Vagina (tissue), 2 donors: ENCODE results near the gene RPL37. TPM values are rescaled to one million over a fixed set of nuclear protein-coding genes. Genes with fewer than 3 reads are reported as not detected.

ENCODE experiments used
- DNase-seq, 2 donors: peaks; one replicate each; pipeline ENCODE4 v3.0.0-alpha.2; 2017; ENCODE audit errors: extremely low spot score in 2 of 2
- H3K27ac ChIP-seq: fragments of 200-600 bp; sonication (generic); one replicate; pipeline ENCODE4 v1.5.1; 2019
- H3K27me3 ChIP-seq: fragments of 200-600 bp; sonication (generic); one replicate; pipeline ENCODE4 v1.5.1; 2019
- H3K36me3 ChIP-seq, 2 donors: fragments of 200-600 bp; sonication (generic); one replicate each; pipeline ENCODE4 v1.5.1; 2017 to 2019
- H3K4me1 ChIP-seq: fragments of 200-600 bp; sonication (generic); one replicate; pipeline ENCODE4 v1.5.1; 2019
- H3K4me3 ChIP-seq, 2 donors: fragments of 200-600 bp; sonication (generic); 1 replicate in 1 of 2; 2 replicates in 1 of 2; pipeline ENCODE4 v1.5.1; 2016 to 2019
- H3K9me3 ChIP-seq: fragments of 200-600 bp; sonication (generic); one replicate; pipeline ENCODE4 v1.5.1; 2019
- POLR2A ChIP-seq, 2 donors: fragments of 450-650 bp; IDR thresholded peaks; one replicate each; pipeline ENCODE4 v1.6.1; 2017; ENCODE audit warnings: antibody characterized with exemption in 2 of 2, mild to moderate bottlenecking in 2 of 2, moderate library complexity in 2 of 2
- POLR2AphosphoS5 ChIP-seq, 2 donors: sonication (generic); formaldehyde crosslinking; IDR thresholded peaks; one replicate each; pipeline ENCODE4 v1.9.0; 2017; ENCODE audit warnings: antibody characterized with exemption in 2 of 2, mild to moderate bottlenecking in 2 of 2, low read depth in 1 of 2; ENCODE audit not compliant: insufficient read depth in 1 of 2
- intact Hi-C: fragments of 100-400 bp; cut with DNase I; formaldehyde crosslinking; loops from one replicate; pipeline ENCODE4 v1.15.1; 2023
- total RNA-seq: library from RNA; depleted of rRNA; stranded (reverse); fragments of >200 nt; gene quantifications from one replicate; pipeline ENCODE4 v1.2.3, GENCODE V29; 2016
- TF ChIP-seq, protein P1 (sequence below), 3 experiments: fragments of 450-650 bp in 2 of 3; fragments of 200-600 bp in 1 of 3; sonication (generic) in 1 of 3; IDR thresholded peaks; one replicate each; pipeline ENCODE4 v1.5.1; 2017 to 2019; ENCODE audit warnings: antibody characterized with exemption in 3 of 3, mild to moderate bottlenecking in 2 of 3, moderate library complexity in 2 of 3

RPL37 gene
- total RNA-seq, 1 donor from 2014 or later, result 489 TPM

DNA sequence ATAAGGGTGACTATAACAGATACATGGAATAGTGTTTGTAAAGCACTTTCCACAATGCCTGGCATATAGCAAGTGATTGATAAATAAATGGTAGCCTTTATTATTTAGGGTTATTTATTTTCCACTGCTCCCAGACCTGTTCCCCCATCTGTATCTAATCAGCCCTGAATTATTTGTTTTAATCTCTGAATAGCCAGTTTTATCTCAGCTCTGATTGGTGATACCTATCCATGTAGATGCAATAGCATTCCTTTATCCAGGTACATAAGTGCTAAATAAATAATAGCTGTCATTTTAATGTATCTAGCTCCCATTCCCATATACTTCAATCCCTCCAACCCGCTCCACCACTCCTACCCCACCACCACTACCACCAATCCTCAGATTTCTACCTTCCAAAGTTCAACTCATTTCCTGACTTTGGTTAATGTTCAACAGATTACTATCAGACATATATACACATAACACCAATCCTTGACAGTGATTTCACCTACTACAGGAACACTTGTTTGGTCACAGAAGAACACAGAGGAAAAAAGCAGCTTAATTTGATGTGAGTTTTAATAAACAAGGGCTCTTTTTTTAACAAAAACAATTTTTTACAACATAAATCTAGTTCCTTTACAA is 50.9 kb downstream of the RPL37 start:
- H3K4me1 ChIP-seq, result peaks cover 25% of the 10 kb centered on the region
- H3K27me3 ChIP-seq, result no peaks in the 10 kb centered on the region
- H3K4me3 ChIP-seq, result no peak overlapping the region
- no peak for TF ChIP-seq POLR2AphosphoS5 (IDR thresholded peaks at IDR 0.05; ENCODE audit: insufficient read depth in 1 of 2, low read depth in 1 of 2)
- TF ChIP-seq, protein P1, sequence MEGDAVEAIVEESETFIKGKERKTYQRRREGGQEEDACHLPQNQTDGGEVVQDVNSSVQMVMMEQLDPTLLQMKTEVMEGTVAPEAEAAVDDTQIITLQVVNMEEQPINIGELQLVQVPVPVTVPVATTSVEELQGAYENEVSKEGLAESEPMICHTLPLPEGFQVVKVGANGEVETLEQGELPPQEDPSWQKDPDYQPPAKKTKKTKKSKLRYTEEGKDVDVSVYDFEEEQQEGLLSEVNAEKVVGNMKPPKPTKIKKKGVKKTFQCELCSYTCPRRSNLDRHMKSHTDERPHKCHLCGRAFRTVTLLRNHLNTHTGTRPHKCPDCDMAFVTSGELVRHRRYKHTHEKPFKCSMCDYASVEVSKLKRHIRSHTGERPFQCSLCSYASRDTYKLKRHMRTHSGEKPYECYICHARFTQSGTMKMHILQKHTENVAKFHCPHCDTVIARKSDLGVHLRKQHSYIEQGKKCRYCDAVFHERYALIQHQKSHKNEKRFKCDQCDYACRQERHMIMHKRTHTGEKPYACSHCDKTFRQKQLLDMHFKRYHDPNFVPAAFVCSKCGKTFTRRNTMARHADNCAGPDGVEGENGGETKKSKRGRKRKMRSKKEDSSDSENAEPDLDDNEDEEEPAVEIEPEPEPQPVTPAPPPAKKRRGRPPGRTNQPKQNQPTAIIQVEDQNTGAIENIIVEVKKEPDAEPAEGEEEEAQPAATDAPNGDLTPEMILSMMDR (IDR thresholded peaks at IDR 0.05), result no peak
- no peak for TF ChIP-seq POLR2A (IDR thresholded peaks at IDR 0.05)
- H3K36me3 ChIP-seq, result no peaks in the 10 kb centered on the region
- no peaks in the 10 kb centered on the region for H3K9me3 ChIP-seq
- DNase-seq, result no peak
- no peak overlapping the region for H3K27ac ChIP-seq
- intact Hi-C loops, result no loop called here

DNA sequence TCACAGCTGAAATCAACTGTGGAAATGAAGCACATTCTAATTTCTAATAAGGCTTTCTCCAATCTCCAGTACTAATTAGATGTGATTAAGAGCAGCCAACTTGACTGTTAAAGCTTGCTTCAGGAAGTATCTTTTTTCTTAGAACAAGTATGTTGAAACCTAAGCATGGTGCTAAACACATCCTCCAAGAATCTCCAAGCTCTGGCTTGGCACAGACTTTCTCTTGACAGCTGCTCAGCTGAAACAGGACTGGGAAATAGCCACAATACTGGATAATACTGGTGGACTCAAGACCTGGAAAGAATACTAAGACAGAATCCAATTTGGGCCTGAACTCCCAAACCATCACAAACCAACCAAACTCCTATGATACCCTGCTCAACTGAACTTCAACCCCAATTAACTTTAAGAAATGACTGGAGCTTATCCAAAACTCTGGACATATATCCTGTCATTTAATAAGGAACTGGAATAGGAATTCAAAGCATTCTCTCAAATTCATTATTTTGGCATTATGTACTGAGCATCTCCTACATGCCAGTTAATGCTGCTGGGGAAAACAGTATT is 53.1 kb downstream of the RPL37 start:
- Histone ChIP-seq H3K4me3 (no peak overlapping the region), H3K27me3 (no peaks in the 10 kb centered on the region), H3K9me3 (no peaks in the 10 kb centered on the region), H3K27ac (no peak overlapping the region), H3K36me3 (no peaks in the 10 kb centered on the region), H3K4me1 (peaks cover 25% of the 10 kb centered on the region)
- intact Hi-C loops, result no loop called here
- TF ChIP-seq, protein P1 (IDR thresholded peaks at IDR 0.05), result no peak
- TF ChIP-seq POLR2AphosphoS5 (IDR thresholded peaks at IDR 0.05; ENCODE audit: insufficient read depth in 1 of 2, low read depth in 1 of 2), result no peak
- TF ChIP-seq POLR2A (IDR thresholded peaks at IDR 0.05), result no peak
- no peak for DNase-seq

DNA sequence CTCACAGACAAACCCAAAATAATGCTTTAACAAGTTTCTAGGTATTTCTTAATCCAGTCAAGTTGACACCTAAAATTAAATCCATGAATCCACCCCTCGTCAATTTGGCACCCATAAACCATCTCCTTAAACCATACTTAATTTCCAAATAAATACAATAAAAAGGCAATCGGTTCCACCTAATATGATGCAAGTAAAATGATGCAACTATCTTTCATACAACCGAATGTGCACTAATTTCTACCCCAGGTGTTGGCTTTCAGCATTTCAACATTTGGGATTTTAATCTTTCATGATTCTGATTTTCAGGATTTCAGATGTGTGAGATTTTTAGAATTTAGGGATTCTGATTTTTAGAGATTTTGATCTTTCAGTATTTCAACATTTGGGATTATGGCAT is 54.2 kb downstream of the RPL37 start:
- Histone ChIP-seq H3K4me1 (peaks cover 35% of the 10 kb centered on the region), H3K27me3 (no peaks in the 10 kb centered on the region), H3K36me3 (peaks cover 0 to 7% of the 10 kb centered on the region in 2 donors), H3K4me3 (no peak overlapping the region), H3K27ac (no peak overlapping the region), H3K9me3 (no peaks in the 10 kb centered on the region)
- no peak for DNase-seq
- intact Hi-C loops, result no loop called here
- no peak for TF ChIP-seq POLR2AphosphoS5 (IDR thresholded peaks at IDR 0.05; ENCODE audit: insufficient read depth in 1 of 2, low read depth in 1 of 2)
- TF ChIP-seq POLR2A (IDR thresholded peaks at IDR 0.05), result no peak
- TF ChIP-seq, protein P1 (IDR thresholded peaks at IDR 0.05), result no peak

DNA sequence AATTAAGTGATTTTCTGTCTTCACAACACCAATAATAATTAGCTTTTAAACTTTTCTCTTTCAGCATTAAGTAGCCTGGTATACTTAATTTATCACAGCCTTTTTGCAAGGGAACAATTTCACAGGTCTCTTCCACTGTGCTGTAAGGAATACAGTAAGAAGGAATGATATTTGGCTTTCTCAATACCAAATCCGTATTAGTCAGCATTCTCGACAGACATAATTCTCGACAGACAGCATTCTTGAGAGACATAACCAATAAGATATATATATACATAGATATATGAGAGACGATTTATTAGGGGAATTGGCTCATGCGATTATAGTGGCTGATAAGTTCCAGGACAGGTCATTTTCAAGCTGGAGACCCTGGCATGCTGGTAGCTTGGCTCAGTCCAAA is 54.8 kb downstream of the RPL37 start:
- H3K27ac ChIP-seq, result no peak overlapping the region
- peaks cover 0 to 14% of the 10 kb centered on the region in 2 donors for H3K36me3 ChIP-seq
- no peak overlapping the region for H3K4me3 ChIP-seq
- intact Hi-C loops, result no loop called here
- DNase-seq, result no peak
- TF ChIP-seq POLR2A (IDR thresholded peaks at IDR 0.05), result no peak
- no peak for TF ChIP-seq POLR2AphosphoS5 (IDR thresholded peaks at IDR 0.05; ENCODE audit: insufficient read depth in 1 of 2, low read depth in 1 of 2)
- TF ChIP-seq, protein P1 (IDR thresholded peaks at IDR 0.05), result no peak
- H3K27me3 ChIP-seq, result no peaks in the 10 kb centered on the region
- H3K9me3 ChIP-seq, result no peaks in the 10 kb centered on the region
- peaks cover 36% of the 10 kb centered on the region for H3K4me1 ChIP-seq

DNA sequence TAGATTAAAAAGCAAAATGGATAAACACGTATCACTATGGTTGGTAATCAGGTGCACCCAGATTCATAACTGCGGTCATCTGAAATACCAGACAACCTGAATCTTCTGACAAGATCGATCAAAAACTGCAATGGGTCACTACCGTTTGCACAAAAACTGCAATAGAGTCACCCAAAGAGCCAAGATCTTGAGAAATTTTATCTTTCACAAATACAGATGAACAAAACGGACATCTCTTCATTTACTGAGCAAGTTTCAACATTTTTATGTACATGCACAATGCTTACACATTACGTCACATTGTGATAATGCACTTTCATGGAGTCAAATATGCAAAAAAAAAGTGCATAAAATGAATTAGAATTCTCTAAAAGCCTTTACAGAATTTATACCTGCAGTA is 55.5 kb downstream of the RPL37 start:
- Histone ChIP-seq H3K36me3 (peaks cover 0 to 19% of the 10 kb centered on the region in 2 donors), H3K27me3 (no peaks in the 10 kb centered on the region), H3K4me3 (no peak overlapping the region), H3K9me3 (no peaks in the 10 kb centered on the region), H3K27ac (no peak overlapping the region), H3K4me1 (peaks cover 36% of the 10 kb centered on the region)
- DNase-seq, result no peak
- intact Hi-C loops, result no loop called here
- TF ChIP-seq POLR2A (IDR thresholded peaks at IDR 0.05) (no peak), POLR2AphosphoS5 (IDR thresholded peaks at IDR 0.05; ENCODE audit: insufficient read depth in 1 of 2, low read depth in 1 of 2) (no peak)
- TF ChIP-seq, protein P1 (IDR thresholded peaks at IDR 0.05), result no peak
